ENCODE data around the gene PLCG1. TPM values are rescaled to one million over a fixed set of nuclear protein-coding genes. Genes with fewer than 3 reads are reported as not detected.

Gene PLCG1
- total RNA-seq (2021; ENCODE audit: unreplicated experiment) (45.6 TPM), Bru-seq, nascent RNA (percentile 58 among the genes with signal in this experiment), BruChase-seq, experiment 1, labeled RNA remaining after a 6-hour chase (percentile 76 among the genes with signal in this experiment), BruChase-seq, experiment 2, labeled RNA remaining after a 2-hour chase (percentile 67 among the genes with signal in this experiment)
- 28.5 and 41.7 TPM in 2 replicates for polyA plus RNA-seq (2012)
- long read RNA-seq, partial matches to known transcripts, result 4 of 8 reads
- long read RNA-seq, other reads (novel, unspliced or antisense), result 4 of 8 reads

- BruUV-seq (replicated peaks), result no TSS peak
- DNase-seq (ENCODE audit: low read depth, low spot score), result peak; percentile 35
- intact Hi-C loops (cut with micrococcal nuclease), result no loop called here
- H3K4me2 ChIP-seq (ENCODE audit: low read length), result peak within 1 kb of the TSS; percentile 97
- H3K9me3 ChIP-seq (ENCODE audit: control insufficient read depth in 1 of 2, insufficient read depth in 1 of 2, low read depth in 1 of 2, low read length in 2 of 2), result no peaks in the 10 kb centered on the region
- peak within 1 kb of the TSS; percentile 84 for H3K9ac ChIP-seq (ENCODE audit: low read length)
- peaks cover 0 to 5% of the 10 kb centered on the region in 2 experiments; a peak in 1 of 4 replicates for H3K36me3 ChIP-seq (ENCODE audit: control insufficient read depth in 1 of 2, insufficient read depth in 2 of 2, low read length in 2 of 2)
- no peaks in the 10 kb centered on the region for H3K9me2 ChIP-seq (ENCODE audit: insufficient read depth)
- H4K20me1 ChIP-seq (ENCODE audit: insufficient read depth), result no peaks in the 10 kb centered on the region
- H3K4me1 ChIP-seq (ENCODE audit: control insufficient read depth in 1 of 2, insufficient read depth in 2 of 2, low read length in 2 of 2), result peaks cover 9 to 20% of the 10 kb centered on the region in 2 experiments; a peak in 3 of 4 replicates
- H3K27ac ChIP-seq (ENCODE audit: low read depth, low read length), result peak within 1 kb of the TSS; percentile 85
- ChIA-PET CTCF (interaction anchor here (0.9 to 2.5 kb wide), 4 partner anchors 10 to 203 kb away, joined by 3 to 53 read pairs (median 4); partner anchors contain the start of gene LPIN3), POLR2A (interaction anchor here (0.9 kb wide), 1 partner anchor 180 kb away, joined by 3 read pairs; no protein-coding TSS in a partner anchor), RAD21 (ENCODE audit: low non-redundant PET in 1 of 2, low total read pairs in 2 of 2, uncharacterized antibody in 2 of 2, unreplicated experiment in 2 of 2) (no interaction called here)
- H3K79me2 ChIP-seq (ENCODE audit: insufficient read depth, low read length), result peaks cover 33% of the 10 kb centered on the region; the same call in 1 of the 2 replicates
- no peaks in the 10 kb centered on the region for H3K27me3 ChIP-seq (ENCODE audit: insufficient read depth, low read length)
- H3K4me3 ChIP-seq (replicated peaks in 1 of 2; ENCODE audit: low read depth in 1 of 2, low read length in 2 of 2), result peak within 1 kb of the TSS; percentile 57 to 79
- no peak within 1 kb of the TSS for H2AFZ ChIP-seq (ENCODE audit: low read depth, low read length, poor library complexity, severe bottlenecking)
- ATAC-seq, result peak; percentile 84
- no peak for TF ChIP-seq ZBTB33 (IDR thresholded peaks at IDR 0.05; ENCODE audit: extremely low read depth, insufficient replicate concordance, low read length)
- no peak for TF ChIP-seq JUND (IDR thresholded peaks at IDR 0.05)
- TF ChIP-seq POLR2AphosphoS5 (IDR thresholded peaks at IDR 0.05; ENCODE audit: low read depth, low read length), result peak; percentile 70; the same call in 1 of the 2 replicates
- peak; percentile 80 for TF ChIP-seq TCF7L2 (IDR thresholded peaks at IDR 0.05; ENCODE audit: borderline replicate concordance, extremely low read depth, insufficient read depth, insufficient read length)
- peak; percentile 21 for TF ChIP-seq POLR2A (IDR thresholded peaks at IDR 0.05; ENCODE audit: borderline replicate concordance, extremely low read depth, insufficient read depth, insufficient read length)
- no peak for TF ChIP-seq SIN3A (IDR thresholded peaks at IDR 0.05; ENCODE audit: low read depth)
- TF ChIP-seq ZFX (IDR thresholded peaks at IDR 0.05), result peak; percentile 78
- TF ChIP-seq, protein P1, sequence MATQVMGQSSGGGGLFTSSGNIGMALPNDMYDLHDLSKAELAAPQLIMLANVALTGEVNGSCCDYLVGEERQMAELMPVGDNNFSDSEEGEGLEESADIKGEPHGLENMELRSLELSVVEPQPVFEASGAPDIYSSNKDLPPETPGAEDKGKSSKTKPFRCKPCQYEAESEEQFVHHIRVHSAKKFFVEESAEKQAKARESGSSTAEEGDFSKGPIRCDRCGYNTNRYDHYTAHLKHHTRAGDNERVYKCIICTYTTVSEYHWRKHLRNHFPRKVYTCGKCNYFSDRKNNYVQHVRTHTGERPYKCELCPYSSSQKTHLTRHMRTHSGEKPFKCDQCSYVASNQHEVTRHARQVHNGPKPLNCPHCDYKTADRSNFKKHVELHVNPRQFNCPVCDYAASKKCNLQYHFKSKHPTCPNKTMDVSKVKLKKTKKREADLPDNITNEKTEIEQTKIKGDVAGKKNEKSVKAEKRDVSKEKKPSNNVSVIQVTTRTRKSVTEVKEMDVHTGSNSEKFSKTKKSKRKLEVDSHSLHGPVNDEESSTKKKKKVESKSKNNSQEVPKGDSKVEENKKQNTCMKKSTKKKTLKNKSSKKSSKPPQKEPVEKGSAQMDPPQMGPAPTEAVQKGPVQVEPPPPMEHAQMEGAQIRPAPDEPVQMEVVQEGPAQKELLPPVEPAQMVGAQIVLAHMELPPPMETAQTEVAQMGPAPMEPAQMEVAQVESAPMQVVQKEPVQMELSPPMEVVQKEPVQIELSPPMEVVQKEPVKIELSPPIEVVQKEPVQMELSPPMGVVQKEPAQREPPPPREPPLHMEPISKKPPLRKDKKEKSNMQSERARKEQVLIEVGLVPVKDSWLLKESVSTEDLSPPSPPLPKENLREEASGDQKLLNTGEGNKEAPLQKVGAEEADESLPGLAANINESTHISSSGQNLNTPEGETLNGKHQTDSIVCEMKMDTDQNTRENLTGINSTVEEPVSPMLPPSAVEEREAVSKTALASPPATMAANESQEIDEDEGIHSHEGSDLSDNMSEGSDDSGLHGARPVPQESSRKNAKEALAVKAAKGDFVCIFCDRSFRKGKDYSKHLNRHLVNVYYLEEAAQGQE (IDR thresholded peaks at IDR 0.05; ENCODE audit: low read depth), result no peak
- no peak for TF ChIP-seq YY1 (IDR thresholded peaks at IDR 0.05; ENCODE audit: extremely low read depth, insufficient replicate concordance, low read depth, low read length)
- TF ChIP-seq EZH2 (IDR thresholded peaks at IDR 0.05), result no peak
- no peak for TF ChIP-seq FOSL1 (IDR thresholded peaks at IDR 0.05; ENCODE audit: low read depth)
- no peak for TF ChIP-seq SRF (IDR thresholded peaks at IDR 0.05; ENCODE audit: low read depth)
- TF ChIP-seq RAD21 (IDR thresholded peaks at IDR 0.05; ENCODE audit: low read depth), result no peak
- no peak for TF ChIP-seq ELF1 (IDR thresholded peaks at IDR 0.05; ENCODE audit: borderline replicate concordance, low read depth)
- TF ChIP-seq ZNF274 (IDR thresholded peaks at IDR 0.05; ENCODE audit: low read depth, low read length), result no peak
- no peak for TF ChIP-seq CEBPB (IDR thresholded peaks at IDR 0.05; ENCODE audit: low read depth)
- TF ChIP-seq, protein P2, sequence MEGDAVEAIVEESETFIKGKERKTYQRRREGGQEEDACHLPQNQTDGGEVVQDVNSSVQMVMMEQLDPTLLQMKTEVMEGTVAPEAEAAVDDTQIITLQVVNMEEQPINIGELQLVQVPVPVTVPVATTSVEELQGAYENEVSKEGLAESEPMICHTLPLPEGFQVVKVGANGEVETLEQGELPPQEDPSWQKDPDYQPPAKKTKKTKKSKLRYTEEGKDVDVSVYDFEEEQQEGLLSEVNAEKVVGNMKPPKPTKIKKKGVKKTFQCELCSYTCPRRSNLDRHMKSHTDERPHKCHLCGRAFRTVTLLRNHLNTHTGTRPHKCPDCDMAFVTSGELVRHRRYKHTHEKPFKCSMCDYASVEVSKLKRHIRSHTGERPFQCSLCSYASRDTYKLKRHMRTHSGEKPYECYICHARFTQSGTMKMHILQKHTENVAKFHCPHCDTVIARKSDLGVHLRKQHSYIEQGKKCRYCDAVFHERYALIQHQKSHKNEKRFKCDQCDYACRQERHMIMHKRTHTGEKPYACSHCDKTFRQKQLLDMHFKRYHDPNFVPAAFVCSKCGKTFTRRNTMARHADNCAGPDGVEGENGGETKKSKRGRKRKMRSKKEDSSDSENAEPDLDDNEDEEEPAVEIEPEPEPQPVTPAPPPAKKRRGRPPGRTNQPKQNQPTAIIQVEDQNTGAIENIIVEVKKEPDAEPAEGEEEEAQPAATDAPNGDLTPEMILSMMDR (IDR thresholded peaks at IDR 0.05 in 2 of 3, conservative IDR thresholded peaks at IDR 0.05 in 1 of 3; ENCODE audit: borderline replicate concordance in 1 of 3, insufficient read depth in 1 of 3, low read depth in 2 of 3, low read length in 2 of 3), result no peak
Observed at GRCh38 chr20:41136680-41137613, at the start of gene PLCG1. TSS of gene PLCG1 (plus strand) at chr20:41137543. CDS start at chr20:41137642, 99 bp downstream.
